Measurements from ENCODE around the gene C12orf75.
A peak's percentile ranks its signal among the peaks of the same experiment; 100 is the strongest.
"Not testable (repeated sequence)": the region's sequence is repeated elsewhere in the genome, so short reads cannot be mapped to it uniquely, and the experiment has no call there.

The C12orf75 gene

DNA sequence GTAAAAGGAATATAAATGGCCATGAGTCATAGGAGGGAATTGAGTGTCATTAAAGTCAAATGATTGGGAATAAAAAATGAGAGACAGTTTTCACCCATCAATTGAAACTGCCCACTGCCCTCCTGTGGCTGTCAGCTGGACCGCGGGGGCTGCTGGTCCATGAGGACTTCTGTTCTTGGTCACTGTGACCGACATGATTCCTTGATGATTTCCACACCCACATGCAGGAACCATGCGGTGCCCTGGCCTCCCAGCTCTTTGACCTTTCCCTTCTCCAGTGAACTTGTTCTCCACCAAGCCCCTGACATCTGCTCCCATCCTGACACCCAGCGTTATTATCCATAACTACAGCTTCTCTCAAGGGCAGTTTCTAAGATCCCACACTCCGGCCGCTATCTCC lies 48.4 kb downstream of the C12orf75 start:
- DNase-seq (ENCODE audit: low spot score), result peak; percentile 37

DNA sequence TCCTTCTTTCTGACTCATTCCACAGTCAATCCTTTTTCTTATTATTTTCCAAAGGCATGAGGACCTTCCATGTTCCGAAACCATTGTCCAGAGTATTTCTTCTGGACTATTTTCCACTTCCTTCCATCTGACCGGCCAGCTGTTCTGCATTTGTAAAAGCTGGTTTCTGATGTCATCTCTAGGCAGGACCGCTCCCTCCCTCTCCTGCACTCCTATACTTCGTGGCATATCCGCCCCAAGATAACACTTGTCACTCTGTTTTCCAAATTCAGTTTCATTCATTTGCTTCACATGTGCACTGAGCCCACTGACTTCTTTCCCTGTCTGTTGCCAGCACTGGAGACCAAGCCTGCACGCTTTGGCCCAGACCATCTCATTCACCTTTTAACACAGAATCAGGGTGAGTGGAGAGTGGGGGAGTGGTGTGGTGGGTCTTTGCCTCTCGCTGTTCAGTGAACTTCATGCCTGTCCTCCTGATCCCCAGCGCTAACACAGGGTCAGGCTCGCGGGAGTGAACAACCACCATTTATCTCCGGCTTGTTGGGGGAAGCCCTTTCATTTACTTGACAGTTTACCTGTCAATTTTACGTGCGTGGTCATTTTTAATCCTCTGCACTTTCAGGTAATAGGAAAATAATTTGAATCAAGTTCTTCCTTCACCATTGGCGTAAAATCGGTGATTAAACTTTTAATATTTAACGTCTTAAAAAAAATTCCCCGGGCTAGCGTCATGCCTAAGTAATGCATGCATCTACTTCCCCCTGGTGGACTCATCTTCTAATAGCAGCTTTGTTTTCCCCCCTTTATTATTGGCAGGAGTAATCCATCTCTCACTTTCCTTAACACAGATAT lies 52.5 kb downstream of the C12orf75 start:
- DNase-seq (ENCODE audit: low spot score), result peak; percentile 73

DNA sequence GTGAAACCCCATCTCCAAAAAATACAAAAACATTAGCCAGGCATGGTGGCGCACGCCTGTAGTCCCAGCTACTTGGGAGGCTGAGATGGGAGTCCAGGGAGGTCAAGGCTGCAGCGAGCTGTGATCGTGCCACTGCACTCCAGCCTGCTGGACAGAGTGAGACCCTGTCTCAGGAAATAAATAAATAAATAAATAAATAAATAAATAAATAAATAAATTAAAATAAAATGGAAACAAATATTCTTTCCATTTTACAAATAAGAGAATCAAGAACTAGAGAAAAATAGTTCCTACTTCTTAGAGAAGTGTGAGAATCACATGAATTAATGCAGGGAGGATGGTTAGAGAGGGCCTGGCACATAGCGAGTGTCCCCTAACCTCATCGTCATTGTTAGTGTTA lies 53.7 kb downstream of the C12orf75 start:
- DNase-seq (ENCODE audit: low spot score), result no peak

DNA sequence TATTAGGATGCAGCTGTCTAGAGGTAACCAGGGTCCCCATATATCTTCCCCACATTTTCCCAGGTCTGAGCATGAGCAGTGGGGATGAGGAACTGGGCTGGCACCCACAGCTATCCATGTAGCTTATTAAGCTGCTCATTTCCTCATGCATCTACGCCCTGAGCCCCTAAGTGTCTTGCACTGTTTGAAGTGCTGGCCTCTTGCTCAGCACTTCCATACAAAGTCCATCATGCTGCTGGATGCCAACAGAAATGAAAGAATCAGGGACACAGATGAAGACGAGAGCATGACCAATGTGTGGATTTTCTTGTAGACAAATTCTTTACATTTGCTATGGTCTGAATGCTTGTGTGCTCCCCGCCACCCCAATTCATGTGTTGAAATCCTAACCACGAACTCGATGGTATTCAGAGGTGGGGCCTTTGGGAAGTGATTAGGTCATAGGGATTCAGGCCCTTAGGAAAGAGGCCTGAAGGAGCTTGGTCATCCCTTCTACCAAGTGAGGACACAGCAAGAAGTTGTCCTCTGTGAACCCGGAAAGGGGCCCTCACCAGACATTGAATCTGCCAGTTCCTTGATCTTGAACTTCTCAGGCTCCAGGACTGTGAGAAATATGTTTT lies 54.5 kb downstream of the C12orf75 start:
- no peak for DNase-seq (ENCODE audit: low spot score)

DNA sequence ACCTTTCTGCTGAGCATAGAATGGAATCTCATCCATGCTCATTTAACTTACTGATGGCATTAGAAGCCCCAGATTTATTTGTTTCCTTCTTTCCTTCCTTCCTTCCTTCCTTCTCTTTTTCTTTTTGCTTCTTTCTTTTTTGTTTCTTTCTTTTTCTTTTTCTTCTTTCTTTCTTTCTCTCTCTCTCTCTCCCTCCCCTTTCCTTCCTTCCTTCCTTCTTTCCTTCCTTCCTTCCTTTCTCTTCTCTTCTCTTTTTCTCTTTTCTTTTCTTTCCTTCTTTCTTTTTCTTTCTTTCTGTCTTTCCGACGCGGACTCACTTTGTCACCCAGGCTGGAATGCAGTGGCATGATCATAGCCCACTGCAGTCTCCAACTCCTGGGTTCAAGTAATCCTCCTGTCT lies 55.9 kb downstream of the C12orf75 start:
- no peak for DNase-seq (ENCODE audit: low spot score)

DNA sequence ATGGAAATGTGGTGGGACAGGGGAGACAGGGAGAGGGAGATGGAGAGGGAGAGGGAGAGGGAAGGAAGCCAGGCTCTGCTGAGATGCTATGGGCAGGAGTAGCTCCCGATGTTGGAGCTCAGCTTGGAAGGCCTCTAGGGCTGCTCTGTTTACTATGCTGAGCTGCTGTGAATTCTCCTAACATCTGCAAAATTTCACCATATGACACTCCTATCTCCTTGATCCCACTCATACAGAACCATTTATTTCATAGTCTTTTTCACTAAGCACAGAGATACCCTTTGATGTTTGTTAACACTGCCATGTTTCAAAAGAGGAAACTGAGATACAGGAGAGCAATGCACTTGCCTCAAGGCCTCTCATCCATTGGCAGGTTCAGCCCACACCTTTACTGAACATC lies 60.7 kb downstream of the C12orf75 start:
- no peak for DNase-seq (ENCODE audit: low spot score)

DNA sequence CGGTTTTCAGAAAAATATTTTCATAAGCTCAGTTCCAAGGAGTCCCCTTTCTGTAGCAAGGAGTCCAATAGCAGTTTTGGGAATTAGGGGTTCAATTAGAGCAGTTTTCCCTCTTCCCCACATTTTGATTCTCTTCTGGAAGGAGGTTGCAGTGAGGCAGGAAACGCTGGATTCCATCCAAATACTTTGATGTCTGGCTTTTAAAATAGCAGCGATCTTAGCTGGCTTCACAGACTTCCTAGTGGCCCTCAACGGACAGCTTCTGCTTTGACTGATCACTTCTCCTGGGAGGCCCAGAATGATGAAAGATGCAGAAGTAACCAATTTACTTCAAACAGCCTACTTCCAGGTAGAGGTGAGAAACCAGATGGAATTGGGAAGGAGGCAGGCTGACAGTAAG lies 63.1 kb downstream of the C12orf75 start:
- DNase-seq (ENCODE audit: low spot score), result peak; percentile 53

DNA sequence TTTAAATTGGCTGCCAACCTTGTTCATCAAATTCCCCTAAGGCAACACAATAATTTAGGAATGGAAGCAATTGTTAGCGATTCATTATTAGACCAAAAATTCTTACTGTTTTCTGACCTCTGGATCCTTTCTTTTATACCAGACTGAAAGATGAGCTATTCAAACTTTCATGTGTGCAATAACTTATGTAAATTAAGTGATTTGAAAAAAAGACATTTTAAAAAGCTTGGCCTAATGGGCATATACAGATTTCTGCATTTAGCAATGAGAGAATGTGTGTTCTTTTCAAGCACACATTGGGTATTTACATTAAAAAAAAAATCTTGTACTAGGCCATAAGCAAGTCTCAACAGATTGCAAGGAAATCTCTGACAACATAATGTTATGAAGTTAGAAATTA lies 65.5 kb downstream of the C12orf75 start:
- no peak for DNase-seq (ENCODE audit: low spot score)

DNA sequence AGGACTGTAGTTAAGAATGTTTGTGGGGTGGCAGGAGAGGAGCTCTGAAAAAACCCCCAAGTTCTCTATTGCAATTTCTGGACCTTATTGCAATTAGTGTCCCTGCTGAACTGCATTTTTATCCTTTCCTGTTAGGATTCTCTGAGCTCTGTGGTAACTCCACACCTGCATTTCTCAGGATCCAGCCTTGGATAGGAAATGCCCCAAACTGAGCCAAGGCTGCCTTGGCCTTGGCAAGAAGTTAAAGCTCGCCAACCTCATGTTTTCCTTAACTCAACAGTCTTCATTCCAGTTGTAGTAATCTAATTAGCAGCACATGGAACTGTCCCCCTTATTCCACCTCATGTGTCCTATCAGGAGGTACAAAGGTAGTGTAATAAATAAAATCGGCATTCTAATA lies 66.5 kb downstream of the C12orf75 start:
- no peak for DNase-seq (ENCODE audit: low spot score)

DNA sequence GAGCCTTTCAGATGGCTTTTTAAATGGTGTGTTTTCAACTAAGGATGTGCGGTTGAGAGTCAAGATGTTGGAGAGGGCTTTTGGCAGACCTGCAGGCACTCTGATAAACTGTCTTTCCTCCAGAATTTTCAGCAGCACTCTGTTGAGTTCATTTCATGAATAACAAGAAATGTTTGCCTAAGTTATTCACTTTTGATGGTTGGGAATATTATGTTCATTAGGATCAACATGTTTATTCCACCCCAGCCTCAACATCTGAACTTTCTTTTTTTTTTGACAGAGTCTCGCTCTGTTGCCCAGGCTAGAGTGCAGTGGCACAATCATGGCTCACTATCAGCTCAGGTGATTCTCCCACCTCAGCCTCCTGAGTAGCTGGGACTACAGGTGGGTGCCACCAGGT lies 68.4 kb downstream of the C12orf75 start:
- no peak for DNase-seq (ENCODE audit: low spot score)

DNA sequence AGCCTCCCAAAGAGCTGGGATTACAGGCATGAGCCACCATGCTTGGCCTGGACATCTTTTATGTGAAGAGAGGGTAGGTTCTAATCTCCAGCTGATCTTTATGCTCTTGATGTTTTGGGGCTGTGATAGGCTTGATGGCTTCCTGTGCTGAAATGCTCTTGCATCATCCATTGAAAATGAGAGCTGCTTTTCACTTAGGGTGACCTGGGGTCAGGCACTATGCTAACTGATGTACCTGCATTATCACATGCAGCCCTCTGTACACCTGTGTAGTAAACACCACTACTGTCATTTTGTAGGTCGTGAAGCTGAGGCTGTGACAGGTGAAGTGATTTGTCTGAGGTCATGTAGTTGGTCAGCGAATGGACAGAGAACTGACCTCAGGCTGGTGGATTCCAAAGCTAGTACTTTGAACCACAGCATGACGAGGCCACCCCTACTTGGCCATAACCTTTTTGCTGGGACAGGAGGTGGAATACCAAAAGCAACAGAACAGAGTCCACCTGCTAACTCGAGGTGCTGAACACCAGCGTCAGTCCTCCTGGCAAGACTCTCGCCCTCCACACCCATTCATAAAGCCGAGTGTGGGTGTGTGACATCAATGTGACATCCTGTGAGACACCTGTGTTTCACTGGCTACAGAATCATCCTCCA lies 69.1 kb downstream of the C12orf75 start:
- DNase-seq (ENCODE audit: low spot score), result no peak

DNA sequence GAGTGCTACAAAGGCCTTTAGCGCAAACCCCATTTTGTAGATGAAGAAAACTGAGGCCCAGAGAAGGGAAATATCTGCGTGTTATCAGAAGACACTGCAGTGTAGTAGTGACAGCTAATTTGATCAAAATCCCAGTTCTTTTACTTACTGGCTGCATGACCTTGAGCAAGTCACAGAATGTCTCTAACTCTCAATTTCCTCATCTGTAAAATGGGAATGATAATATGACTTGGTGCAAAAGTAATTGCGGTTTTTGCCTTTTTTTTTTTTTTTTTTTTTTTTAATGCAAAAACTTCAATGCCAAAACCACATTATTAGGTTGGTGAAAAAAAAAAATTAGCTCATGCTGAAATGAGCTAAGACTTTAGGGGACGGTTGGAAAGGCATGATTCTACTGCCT lies 69.7 kb downstream of the C12orf75 start:
- no peak for DNase-seq (ENCODE audit: low spot score)

DNA sequence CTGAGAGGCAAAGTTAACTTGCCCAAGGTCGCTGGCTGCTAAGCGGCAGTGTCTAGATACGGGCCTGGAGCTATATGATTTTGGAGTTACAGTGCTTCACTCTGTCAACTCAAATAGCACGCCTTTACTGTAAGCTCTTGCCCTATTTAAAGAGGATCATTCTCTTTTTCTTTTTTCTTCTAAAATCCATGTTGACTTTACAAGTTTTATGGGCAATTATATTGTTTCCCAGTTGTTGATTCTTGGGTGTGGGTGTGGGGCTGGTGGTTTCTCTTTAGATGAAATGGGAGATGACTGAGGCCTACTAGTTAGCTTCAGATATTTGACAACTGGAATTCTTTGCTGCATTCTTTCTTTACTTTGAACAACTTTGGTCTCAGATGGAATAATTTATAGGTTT lies 70.7 kb downstream of the C12orf75 start:
- no peak for DNase-seq (ENCODE audit: low spot score)

DNA sequence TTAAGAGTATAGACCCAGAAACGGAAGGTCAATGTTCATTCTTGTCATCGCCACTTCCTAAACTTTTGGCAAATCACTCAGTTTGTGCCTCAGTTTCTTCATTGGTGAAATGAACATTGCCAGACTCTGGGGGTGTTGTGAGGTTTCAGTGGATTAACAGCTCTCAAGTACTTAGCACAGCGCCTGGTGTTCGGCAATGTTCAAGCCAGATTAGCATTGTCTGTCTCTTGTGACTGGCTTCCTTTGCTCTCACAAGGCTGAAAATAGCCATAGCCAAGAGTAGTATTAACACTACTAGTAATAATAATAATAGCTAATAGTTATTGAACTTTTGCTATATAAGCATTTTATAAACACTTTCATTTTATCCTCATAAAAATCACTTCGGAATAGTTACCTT lies 71.9 kb downstream of the C12orf75 start:
- no peak for DNase-seq (ENCODE audit: low spot score)

DNA sequence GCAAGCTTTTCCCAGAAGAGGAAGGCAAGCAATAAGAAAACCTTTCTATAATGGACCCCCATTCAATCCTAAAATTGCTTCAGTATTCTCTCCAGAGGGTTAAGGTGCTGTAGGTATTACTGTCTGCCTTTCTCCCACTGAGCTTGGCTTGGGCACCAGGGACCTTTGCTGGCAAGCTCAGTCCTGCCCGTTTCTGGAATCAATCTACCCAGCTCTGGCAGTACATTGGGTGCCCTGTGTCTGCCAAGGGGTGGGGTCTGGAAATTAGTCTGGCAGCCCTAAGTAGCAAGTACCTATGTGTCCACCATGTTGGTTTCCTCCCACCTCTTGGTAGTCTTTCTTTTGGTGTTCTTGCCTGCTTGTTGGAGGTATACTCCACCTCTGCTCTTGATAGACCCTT lies 72.6 kb downstream of the C12orf75 start:
- DNase-seq (ENCODE audit: low spot score), result no peak

DNA sequence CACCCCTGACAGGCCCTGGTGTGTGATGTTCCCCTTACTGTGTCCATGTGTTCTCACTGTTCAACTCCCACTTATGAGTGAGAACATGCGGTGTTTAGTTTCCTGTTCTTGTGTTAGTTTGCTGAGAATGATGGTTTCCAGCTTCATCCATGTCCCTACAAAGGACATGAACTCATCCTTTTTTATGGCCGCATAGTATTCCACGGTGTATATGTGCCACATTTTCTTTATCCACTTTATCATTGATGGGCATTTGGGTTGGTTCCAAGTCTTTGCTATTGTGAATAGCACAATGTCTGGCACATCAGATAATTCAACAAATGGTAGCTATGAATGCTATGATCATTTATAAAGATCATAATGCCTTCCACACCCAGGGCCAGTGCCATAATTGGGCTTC lies 73.6 kb downstream of the C12orf75 start:
- not testable (repeated sequence) for DNase-seq (ENCODE audit: low spot score)

DNA sequence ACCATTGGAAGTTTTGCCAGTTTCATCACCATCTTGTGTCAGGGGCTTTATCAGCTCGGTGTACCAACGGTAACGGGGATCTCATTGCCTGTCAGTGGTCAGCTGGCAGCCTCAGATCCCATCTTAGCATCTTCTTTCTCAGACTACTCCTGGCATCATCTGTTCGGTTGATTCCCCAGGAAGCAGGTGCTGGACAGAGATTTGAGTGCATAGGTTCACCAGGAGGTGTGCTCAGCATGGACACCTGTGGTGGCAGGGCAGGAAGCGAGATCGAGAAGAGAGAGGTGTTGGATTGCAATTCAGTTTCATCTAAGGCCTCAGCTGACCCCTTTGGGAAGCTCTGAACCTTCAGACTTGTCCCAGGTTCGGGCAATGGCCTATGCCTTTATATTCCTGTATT lies 76.0 kb downstream of the C12orf75 start:
- no peak for DNase-seq (ENCODE audit: low spot score)

DNA sequence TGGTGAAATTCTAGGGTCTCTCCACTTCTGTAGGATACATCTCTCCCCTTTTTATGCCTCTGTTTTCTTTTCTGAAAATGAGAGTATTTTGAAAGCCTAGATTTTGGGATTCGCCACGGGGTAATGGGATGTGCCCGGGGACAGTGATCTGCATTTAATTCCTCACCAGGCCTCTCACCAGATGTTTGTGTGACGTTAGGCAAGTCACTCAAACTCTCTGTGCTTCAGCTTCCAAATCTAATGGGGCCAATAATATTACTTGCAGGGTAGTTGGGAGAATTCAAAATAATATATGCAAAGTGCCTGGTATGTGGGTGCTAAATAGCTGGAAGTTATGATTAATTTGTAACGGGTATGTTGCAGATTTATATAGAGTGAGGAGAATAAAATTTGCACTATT lies 78.8 kb downstream of the C12orf75 start:
- no peak for DNase-seq (ENCODE audit: low spot score)

DNA sequence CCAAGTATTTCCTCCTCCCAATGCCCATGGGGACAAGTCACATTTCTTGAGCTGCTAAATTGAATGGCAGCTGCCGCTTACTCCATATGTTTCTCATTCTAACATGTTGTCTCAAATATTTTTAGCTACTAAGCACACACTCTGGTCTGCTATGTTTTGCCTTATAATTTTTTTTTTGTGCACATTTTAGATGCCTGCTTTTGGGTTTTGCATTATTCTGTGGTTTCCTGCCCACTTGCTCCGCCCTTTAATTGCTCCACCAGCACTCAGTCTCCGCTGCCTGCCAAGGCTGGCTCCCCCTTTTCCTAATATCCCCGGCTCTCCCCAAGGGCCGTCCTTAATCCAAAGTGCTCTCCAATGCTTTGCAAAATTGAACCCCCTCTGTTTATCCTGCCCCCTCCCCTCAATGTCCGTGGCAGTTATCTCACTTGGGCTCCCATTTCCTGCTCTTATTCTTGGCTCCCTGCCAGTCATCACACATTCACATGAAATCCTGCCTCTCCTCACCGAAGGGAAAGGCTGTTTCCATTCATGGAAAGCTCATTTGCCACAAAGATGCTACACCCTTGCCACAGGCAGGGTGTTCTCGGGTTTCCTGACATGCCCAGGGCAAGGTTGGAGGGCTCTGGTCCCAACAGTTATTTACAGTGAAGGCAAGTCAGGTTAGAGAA lies 79.4 kb downstream of the C12orf75 start:
- peak; percentile 48 for DNase-seq (ENCODE audit: low spot score)

DNA sequence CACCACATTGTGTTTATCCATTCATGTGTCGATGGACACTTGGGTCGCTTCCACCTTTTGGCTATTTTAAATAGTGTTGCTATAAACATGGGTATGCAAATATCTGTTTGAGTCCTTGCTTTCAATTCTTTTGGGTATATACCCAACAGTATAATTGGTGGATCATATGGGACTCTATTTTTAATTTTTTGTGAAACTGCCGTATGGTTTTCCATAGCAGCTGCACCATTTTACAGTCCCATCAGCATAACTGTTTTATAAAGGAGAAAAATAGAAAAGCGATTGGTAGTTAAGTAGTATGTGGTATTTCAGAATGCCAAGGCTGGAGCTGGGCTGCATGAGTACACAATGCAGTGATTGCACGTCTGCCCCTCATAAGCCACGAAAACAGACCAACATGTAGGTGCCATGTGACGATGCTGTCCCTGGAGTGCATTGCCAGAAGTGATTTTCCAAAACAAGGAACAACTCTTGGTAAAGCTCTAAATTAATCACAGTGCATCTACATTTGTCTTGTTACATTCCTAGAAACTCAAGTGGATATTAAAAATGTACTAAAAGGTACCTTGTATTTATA lies 83.5 kb downstream of the C12orf75 start:
- DNase-seq (ENCODE audit: low spot score), result no peak

DNA sequence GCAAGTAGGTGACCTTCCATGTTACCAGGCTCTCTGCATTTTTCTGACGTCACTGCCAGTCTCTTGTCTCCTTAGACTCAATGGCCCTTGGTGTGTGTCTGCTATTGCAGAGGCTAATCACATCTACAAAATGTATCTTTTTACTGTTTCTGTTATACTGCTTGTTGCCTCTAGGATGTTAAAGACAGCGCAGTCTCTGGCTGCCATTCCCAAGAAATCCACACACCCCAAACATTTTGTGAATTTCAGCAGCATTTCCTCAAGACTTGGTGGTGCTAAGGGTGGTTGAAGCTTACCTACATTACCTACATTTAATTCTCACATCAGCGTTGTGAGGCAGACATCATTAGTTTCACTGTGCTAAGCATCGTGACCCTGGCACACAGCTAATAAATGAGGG lies 87.2 kb downstream of the C12orf75 start:
- DNase-seq (ENCODE audit: low spot score), result no peak

DNA sequence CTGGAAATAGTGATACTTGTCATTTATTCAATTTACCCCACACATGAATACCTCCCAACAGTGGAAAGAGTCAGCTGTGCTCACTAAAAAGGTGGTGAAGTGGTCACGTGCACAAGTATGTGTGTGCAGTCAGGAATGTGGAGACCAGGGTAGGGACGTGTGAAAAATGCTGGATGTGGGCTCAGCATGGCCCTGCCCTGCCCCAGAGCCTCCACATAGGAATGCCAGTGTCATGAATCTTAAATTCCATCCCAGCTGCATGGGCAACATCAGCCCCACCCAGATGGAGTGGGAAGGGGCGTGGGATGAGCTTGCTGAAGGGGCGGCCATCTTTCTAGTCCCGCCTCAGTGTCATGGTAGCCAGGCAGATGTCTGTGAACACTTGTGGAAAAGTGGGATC lies 87.7 kb downstream of the C12orf75 start:
- no peak for DNase-seq (ENCODE audit: low spot score)
